Measurements from ENCODE around the gene CORO1C. TPM values are rescaled to one million over a fixed set of nuclear protein-coding genes. Genes with fewer than 3 reads are reported as not detected.
A peak's percentile ranks its signal among the peaks of the same experiment; 100 is the strongest.

CORO1C gene
- total RNA-seq, 1 donor from 2014 or later, result 380 TPM

DNA sequence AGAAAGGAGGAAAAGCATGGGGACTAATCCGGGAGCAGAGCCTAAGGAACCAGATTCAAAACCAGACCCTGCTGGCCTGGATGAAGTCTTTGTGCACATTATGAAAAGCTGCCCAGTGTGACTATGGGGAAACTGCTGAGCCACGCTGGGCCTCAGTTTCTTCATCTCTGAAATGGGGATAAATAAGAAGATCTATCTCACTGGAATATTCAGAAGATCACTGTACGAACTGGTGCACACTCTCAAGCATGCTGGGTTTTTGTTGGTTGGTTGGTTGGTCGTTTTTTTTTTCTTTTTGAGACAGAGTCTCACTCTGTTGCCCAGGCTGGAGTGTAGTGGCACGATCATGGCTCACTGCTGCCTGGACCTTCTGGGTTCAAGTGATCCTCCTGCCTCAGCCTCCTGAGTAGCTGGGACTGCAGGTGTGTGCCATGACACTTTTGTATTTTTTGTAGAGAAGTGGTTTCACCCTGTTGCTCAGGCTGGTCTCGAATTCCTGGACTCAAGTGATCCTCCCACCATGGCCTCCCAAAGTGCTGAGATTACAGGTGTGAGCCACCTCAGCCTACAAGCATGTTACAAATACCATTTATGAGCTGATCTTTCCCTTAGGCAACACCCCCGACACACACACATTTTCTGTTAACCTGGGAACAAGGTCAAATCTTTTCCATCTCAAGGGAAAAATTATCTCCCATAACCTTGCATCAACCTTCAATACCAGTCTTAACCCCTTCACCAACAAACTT lies 33.4 kb upstream of the CORO1C start:
- H3K9me3 Mint-ChIP-seq (ENCODE audit: unreplicated experiment), result no peaks in the 10 kb centered on the region
- peaks cover 7% of the 10 kb centered on the region for H3K4me1 Mint-ChIP-seq (ENCODE audit: unreplicated experiment)
- peaks cover 9% of the 10 kb centered on the region for H3K27me3 Mint-ChIP-seq (ENCODE audit: unreplicated experiment)
- DNase-seq (ENCODE audit: low spot score), result no peak
- no peak overlapping the region for H3K4me3 Mint-ChIP-seq (ENCODE audit: unreplicated experiment)
- TF ChIP-seq, protein P1, sequence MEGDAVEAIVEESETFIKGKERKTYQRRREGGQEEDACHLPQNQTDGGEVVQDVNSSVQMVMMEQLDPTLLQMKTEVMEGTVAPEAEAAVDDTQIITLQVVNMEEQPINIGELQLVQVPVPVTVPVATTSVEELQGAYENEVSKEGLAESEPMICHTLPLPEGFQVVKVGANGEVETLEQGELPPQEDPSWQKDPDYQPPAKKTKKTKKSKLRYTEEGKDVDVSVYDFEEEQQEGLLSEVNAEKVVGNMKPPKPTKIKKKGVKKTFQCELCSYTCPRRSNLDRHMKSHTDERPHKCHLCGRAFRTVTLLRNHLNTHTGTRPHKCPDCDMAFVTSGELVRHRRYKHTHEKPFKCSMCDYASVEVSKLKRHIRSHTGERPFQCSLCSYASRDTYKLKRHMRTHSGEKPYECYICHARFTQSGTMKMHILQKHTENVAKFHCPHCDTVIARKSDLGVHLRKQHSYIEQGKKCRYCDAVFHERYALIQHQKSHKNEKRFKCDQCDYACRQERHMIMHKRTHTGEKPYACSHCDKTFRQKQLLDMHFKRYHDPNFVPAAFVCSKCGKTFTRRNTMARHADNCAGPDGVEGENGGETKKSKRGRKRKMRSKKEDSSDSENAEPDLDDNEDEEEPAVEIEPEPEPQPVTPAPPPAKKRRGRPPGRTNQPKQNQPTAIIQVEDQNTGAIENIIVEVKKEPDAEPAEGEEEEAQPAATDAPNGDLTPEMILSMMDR (IDR thresholded peaks at IDR 0.05; ENCODE audit: unreplicated experiment), result no peak
- no peak overlapping the region for H3K27ac Mint-ChIP-seq (ENCODE audit: unreplicated experiment)
- H3K36me3 Mint-ChIP-seq (ENCODE audit: low read depth, unreplicated experiment), result no peaks in the 10 kb centered on the region

DNA sequence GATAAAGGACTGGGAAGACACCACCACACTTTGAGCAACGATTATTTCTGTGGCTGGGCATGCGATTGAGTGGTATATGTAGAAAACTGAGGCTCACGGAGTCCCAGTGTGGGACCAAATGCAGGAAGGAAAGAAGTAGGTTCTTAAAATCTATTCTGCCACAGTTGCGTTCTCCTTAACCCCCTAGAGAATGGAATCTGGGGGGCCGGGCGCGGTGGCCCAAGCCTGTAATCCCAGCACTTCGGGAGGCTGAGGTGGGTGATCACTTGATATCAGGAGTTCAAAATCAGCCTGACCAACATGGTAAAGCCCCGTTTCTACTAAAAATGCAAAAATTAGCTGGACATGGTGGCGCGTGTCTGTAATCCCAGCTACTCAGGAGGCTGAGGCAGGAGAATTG lies 29.9 kb upstream of the CORO1C start:
- Mint-ChIP-seq H3K36me3 (ENCODE audit: low read depth, unreplicated experiment) (no peaks in the 10 kb centered on the region), H3K4me3 (ENCODE audit: unreplicated experiment) (no peak overlapping the region), H3K27ac (ENCODE audit: unreplicated experiment) (no peak overlapping the region), H3K27me3 (ENCODE audit: unreplicated experiment) (peaks cover 4% of the 10 kb centered on the region), H3K4me1 (ENCODE audit: unreplicated experiment) (peaks cover 7% of the 10 kb centered on the region), H3K9me3 (ENCODE audit: unreplicated experiment) (no peaks in the 10 kb centered on the region)
- no peak for DNase-seq (ENCODE audit: low spot score)
- TF ChIP-seq, protein P1 (IDR thresholded peaks at IDR 0.05; ENCODE audit: unreplicated experiment), result no peak

DNA sequence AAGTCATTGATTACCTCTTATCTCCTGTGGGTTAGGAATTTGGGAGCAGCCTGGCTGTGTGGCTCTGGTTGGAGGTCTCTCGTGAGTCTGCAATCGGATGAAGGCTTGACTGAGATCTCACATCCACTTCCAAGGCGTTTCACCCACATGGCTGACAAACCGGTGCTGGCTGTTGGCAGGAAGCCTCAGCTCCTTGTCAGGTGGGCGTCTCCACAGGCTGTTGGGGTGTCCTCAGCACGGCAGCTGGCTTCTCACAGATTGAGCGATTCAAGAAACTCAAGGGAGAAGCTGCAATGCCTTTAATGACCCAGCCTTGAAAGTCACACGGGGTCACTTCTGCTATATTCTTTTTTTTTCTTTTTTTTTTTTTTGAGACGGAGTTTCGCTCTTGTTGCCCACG lies 28.6 kb upstream of the CORO1C start:
- no peak for DNase-seq (ENCODE audit: low spot score)
- Mint-ChIP-seq H3K27ac (ENCODE audit: unreplicated experiment) (no peak overlapping the region), H3K4me1 (ENCODE audit: unreplicated experiment) (peaks cover 10% of the 10 kb centered on the region), H3K36me3 (ENCODE audit: low read depth, unreplicated experiment) (no peaks in the 10 kb centered on the region), H3K9me3 (ENCODE audit: unreplicated experiment) (no peaks in the 10 kb centered on the region), H3K4me3 (ENCODE audit: unreplicated experiment) (no peak overlapping the region), H3K27me3 (ENCODE audit: unreplicated experiment) (peaks cover 4% of the 10 kb centered on the region)
- TF ChIP-seq, protein P1 (IDR thresholded peaks at IDR 0.05; ENCODE audit: unreplicated experiment), result no peak

DNA sequence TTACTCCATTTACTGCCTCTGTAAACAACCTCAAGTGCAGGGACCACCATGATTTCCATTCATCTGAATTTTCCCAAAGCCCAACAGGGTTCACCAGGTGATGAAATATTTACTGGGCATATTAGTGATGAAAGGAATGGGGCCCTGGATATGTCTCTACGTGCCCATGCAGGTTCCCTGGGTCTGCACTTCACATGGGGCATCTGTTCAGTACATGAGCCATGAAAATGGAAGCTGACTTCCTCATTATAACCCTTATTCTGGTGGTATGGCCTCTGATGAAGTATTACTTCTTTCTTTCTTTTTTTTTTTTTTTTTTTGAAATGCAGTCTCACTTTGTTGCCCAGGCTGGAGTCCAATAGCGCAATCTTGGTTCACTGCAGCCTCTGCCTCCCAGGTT lies 26.5 kb upstream of the CORO1C start:
- TF ChIP-seq, protein P1 (IDR thresholded peaks at IDR 0.05; ENCODE audit: unreplicated experiment), result no peak
- peaks cover 2% of the 10 kb centered on the region for H3K27me3 Mint-ChIP-seq (ENCODE audit: unreplicated experiment)
- no peaks in the 10 kb centered on the region for H3K9me3 Mint-ChIP-seq (ENCODE audit: unreplicated experiment)
- no peak for DNase-seq (ENCODE audit: low spot score)
- peaks cover 10% of the 10 kb centered on the region for H3K4me1 Mint-ChIP-seq (ENCODE audit: unreplicated experiment)
- H3K36me3 Mint-ChIP-seq (ENCODE audit: low read depth, unreplicated experiment), result no peaks in the 10 kb centered on the region
- H3K4me3 Mint-ChIP-seq (ENCODE audit: unreplicated experiment), result no peak overlapping the region
- no peak overlapping the region for H3K27ac Mint-ChIP-seq (ENCODE audit: unreplicated experiment)

DNA sequence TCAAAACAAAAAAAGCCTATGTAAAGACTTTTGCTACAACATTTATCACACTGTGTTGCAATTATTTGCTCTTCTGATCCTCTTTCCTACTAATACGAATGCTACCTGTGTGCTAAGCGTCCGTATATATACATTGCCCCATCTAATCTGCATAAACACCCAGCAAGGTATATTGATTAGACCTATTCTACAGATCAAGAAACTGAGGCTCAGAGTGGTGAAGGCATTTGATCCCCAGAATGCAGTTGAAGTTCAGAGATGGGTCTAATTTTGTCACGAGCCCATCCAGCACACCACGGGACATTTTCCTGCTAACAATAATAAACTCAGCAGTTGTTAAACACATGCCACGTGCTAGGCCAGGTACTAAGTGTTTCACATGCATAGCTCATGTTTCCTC lies 25.1 kb upstream of the CORO1C start:
- H3K36me3 Mint-ChIP-seq (ENCODE audit: low read depth, unreplicated experiment), result no peaks in the 10 kb centered on the region

More for the DNA sequence above, 25.1 kb upstream of the CORO1C start:
- no peak for DNase-seq (ENCODE audit: low spot score)
- no peaks in the 10 kb centered on the region for H3K9me3 Mint-ChIP-seq (ENCODE audit: unreplicated experiment)
- peaks cover 5% of the 10 kb centered on the region for H3K4me1 Mint-ChIP-seq (ENCODE audit: unreplicated experiment)
- peak overlapping the region; percentile 13 for H3K27ac Mint-ChIP-seq (ENCODE audit: unreplicated experiment)
- H3K27me3 Mint-ChIP-seq (ENCODE audit: unreplicated experiment), result peaks cover 2% of the 10 kb centered on the region
- TF ChIP-seq, protein P1 (IDR thresholded peaks at IDR 0.05; ENCODE audit: unreplicated experiment), result no peak
- no peak overlapping the region for H3K4me3 Mint-ChIP-seq (ENCODE audit: unreplicated experiment)
